DMS114 treated with DMSO at 0.1 percent for 48 hours (cell line): ENCODE measurements around the gene ANKRD26.
A peak's percentile ranks its signal among the peaks of the same experiment; 100 is the strongest.
"Not testable (repeated sequence)": the region's sequence is repeated elsewhere in the genome, so short reads cannot be mapped to it uniquely, and the experiment has no call there.

ENCODE experiments used
- DNase-seq: peaks from one replicate; lab custom pipeline; 2025; ENCODE audit not compliant: unreplicated experiment; lab: John Stamatoyannopoulos, UW

The ANKRD26 gene

DNA sequence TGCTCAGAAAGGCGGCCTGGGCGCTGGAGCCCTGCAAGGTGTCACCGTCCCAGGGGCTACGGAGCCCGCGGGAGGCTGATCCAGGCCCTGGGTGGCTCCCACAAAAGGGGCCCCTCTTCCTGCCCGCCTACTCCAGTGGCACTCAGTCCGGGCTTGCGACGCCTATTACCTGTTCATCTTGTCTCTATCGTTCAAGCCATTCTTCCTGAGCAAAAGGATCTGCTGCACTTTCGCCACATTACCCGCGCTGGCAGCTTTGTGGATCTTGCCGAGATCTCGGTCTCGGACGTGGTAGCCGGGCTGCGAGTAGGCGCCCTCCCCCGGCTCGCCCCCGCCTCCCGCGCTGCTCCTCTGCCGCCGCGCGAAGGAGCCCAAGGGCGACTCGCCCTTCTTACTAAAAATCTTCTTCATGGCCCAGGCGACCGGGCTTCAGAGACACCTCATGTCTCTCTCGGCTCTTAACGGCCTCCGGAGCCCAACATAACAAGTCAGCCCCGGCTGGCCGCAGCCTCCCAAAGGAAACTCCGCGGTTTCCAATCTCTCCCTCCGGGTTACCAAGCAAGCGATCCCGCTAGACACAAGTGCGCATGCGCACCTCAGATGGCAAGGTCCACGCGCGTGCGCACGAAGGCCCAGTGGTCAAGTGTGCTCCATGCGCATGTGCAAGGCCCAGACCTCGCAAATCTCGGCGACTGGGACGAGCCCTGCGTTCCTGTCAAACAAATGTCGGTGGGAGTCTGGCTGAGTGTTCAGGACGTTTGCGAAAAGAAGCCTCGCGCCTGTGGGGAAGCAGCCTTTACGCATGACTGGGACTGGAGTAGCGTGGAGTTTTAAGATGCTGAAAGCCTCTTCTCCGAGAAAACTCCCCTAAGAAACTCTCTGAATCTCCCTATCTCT, at the start of gene ANKRD26:
Gene ANKRD26, minus strand, starts transcription at position 579 of the 897 bp plus-strand sequence. Its CDS starts 168 bp downstream, at position 411.
- DNase-seq, result peak; percentile 97

DNA sequence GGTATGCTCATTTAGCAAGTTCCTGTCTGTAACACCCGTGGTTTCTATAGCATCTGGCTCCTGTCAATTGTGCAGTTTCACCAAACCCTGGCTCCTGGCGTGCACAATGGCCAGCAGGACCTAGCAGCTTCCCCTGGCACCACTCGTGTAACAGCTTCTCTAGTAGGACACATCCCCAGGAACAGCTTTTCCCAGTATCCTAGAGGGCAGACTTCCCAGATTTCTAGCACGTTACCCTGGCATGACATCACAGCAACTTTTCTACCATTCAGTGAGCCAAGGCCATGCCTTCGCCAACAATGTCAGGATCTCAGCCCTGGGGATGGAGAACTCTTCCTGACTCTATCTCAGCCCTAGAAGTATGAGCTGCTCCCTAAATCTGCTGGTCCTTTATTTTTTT, 47.4 kb upstream of the ANKRD26 start:
- no peak for DNase-seq

DNA sequence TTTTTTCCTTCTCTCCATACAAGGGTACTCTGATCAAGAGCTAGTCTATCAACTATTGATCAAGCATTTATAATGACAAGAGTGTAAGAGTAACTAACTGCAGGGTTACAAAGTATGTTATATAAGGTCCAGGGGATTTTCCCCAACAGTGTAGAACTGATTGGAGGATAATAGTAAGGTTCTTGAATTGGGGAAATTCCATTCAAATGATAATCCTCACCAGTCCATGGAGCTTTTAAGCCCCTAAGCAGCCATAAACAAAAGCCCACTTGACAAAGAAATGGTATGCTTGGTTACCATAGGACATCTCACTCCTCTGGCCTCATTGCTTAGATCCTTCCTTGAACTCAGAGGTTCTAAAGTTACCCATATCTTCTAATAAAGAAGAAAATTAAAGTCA, 45.6 kb upstream of the ANKRD26 start:
- DNase-seq, result no peak

DNA sequence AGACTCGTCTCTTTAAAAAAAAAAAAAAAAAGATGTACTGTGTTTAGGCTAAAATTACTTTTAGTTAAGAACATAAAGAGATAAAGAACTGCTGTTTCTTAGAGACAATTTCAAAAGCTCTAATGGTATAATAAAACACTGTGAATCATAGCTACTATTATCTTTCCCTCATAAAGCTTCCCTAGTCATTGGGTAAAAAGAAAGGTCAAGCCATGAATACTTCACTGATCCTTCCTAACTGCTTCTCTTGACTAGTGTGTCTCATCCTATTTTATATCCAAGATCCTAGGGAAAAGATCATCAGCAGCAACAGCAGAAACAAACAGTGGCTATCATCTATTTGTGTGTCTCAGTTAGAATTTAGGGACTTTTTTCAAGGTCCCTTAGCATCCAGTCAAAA, 43.4 kb upstream of the ANKRD26 start:
- DNase-seq, result no peak

DNA sequence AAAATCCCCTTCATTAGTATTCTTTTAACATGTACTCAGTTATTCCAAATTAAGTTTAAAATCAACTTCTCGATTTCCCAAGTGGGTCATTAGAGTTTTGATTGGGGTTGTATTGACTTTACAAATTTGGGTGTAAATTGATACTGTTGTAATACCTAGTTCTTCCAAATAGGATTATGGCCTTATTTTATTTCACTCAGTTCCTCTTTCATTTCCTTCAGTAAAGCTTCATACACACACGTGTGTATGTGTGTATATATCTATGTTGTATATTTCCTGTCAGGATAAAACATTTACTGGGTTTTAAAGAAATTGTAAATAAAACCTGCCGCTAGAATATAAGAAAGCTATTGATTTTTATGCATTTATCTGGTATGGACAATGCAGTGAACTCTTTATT, 38.0 kb upstream of the ANKRD26 start:
- DNase-seq, result no peak

DNA sequence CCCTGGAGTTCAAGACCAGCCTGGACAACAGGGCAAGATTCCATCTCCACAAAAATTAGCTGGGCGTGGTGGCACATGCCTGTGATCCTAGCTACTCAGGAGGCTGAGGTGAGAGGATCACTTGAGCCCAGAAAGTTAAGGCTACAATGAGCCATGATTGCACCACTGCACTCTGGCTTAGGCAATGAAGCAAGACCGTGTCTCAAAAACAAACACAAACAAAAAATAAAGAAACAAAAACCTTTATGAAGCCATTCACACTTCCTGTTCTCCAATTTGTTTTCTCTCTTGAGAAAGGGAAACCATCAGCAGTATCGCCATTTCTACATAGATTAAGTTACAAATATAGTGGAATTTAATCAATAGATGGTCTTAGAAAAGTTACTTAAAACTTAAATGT, 34.1 kb upstream of the ANKRD26 start:
- no peak for DNase-seq

DNA sequence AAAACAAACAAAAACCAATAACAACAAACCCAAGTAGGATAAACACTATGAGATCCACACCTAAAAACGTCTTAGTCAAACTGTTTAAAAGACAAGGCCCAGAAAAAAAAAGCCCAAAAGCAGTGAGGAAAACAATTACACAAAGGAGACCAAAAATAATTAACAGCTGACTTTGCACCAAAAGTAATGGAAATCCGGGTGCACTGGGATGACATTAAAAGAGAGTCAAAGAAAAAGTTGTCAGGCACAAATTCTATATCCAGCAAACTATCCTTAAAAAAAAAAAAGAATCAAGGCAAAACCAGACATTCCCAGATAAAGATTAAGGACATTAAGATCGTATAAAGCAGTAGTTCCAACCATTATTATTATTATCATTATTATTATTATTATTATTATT, 7.9 kb upstream of the ANKRD26 start:
- DNase-seq, result no peak

DNA sequence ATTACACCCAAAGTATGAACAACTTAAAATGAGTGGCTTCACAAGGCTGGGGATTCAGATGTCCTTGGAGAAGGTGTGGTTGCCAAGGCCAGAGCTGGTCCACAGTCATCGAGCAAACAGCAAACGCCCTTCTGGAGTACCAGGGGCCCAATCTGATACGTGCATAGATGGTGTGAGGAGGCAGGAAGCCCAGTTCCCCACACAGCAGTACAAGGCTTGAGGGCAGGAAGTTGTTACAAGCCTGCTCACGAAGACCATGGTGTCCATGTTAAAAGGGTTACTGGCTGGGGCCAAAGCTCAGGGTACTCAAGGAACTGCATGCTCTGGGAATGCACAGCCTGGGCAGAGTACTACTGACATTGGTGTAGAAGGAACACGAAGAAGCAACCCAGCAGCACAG, 4.6 kb upstream of the ANKRD26 start:
- DNase-seq, result no peak

DNA sequence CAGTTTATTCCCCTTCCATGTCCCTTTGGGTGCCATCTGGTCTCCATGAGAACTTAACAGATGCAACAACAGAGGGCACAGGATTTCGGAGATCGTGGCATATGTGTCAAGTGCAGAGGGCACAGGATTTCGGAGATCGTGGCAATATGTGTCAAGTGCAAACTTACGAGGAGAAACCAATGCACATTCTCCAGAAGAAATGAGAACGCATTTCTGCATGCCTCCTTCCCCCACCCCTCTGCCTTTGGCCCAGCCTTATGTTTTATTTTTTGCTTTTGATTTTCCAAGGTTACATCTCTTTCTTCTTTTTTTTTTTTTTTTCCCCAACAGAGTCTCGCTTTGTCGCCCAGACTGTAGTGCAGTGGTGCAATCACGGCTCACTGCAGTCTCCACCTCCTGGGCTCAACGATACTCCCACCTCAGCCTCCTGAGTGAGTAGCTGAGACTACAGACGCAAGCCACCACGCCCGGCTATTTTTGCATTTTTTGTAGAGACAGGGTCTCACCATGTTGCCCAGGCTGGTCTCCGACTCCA, 586 bp upstream of the ANKRD26 start:
- DNase-seq, result no peak

DNA sequence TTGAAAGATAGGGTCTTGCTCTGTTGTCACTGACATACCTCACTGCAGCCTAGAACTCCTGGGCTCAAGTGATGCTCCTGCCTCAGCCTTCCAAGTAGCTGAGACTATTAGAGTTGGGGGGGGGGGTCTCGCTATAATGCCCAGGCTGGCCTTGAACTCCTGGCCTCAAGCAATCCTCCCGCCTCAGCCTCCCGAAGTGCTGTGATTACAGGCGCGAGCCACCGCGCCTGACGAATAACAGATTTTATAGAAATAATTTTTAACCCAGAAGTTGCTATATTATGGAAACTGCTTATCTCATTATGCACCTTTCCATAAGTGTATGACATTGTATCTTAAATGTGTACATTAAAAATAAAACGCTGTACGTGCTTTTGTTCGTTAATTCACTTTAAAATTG, 846 bp downstream of the ANKRD26 start:
- DNase-seq, result no peak

DNA sequence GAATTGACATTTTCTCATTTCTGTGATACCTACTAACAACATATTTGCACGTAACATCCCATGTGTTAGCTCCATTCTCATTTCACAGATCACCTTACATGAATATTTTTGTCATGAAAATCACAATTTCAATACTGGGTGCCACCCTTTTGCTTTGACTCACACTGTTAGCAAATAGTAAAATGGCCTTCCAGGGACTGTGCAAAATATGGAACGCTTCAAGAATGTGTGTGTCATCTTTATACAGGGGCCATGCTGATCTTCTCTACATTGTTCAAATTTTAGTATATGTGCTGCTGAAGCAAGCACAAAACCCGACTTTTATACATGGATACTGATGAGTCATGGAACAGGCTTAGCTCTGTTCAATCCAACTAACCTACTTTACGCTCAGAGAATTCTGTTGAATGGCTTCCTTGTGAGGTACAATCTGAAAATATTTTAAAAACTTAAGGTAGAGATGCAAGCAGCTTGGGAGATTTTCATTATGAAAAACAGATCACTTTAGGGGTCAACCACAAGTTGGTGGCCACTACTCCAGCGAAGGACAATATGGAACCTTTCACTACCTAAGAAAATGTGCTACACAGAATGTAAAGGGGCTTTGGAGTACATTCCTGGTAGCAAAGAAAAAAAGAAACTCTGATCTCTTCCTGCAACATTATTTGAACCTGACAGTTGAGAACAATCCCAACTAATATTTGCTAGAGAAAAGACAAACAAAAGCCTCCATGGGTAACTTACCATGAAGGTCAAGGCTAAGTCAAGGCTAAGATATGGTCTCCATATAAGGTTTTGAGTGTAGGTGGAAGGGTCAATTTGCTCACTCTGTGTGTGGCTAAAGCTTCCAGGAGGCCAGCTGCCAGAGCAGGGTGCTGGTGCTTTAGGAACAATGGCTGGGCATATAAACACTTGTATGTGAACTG, 11.9 kb downstream of the ANKRD26 start:
- no peak for DNase-seq

DNA sequence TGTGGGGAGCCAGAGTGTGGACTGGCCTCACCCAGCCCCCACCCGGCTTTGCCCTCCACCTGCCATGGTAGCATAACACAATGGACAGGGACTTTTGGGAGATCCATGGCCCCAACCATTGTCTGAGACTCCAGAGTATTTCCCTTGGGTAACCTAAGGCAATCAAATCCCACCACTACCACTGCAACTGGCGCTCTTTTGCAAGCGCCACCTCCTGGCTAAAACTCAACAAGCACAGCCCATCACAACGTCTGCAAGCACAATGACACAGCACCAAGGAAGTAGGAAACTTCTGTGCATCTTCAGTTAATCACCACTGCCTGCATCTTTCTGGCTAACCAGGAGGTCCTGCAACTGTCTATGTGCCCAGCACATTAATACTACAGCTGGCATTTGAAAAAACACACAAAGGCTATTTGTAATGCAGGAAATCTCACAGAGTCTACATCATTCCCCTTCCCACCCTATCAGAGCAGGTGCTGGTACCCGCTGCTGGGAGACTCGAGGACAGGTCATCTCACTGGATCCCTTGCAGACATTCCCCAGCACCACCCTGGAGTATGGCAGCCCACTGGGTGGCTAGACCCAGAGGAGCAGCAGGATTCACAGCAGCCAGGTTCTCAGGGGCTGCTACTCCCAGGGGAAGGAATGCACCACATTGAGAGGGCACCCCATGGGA, 27.7 kb downstream of the ANKRD26 start:
- DNase-seq, result no peak

DNA sequence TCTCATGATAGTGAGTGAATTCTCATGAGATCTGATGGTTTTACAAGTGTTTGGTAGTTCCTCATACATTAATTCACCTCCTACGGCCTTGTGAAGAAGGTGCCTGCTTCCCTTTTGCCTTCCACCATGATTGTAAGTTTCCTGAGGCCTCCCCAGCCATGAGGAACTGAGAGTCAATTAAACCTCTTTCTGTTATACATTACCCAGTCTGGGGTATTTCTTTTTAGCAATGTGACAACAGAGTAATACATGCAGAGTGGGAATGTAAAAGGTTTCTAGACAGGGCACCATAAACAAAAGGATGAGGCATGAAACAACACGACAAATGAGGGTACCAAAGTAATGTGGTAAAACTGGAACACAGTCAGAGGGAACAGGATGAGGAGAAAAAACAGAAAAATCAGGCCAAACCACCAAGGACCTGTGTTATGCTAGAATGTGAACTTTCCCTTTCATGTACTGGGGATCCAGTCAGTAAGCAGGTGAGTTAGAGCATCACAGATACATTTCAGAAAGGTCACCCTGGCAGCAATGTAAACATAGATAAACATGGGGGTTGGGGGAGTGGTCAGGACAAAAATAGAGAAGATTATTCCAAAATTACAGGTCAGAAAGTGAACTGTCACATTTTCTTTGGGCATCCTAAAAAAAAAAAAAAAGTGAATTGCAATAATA, 31.9 kb downstream of the ANKRD26 start:
- no peak for DNase-seq

DNA sequence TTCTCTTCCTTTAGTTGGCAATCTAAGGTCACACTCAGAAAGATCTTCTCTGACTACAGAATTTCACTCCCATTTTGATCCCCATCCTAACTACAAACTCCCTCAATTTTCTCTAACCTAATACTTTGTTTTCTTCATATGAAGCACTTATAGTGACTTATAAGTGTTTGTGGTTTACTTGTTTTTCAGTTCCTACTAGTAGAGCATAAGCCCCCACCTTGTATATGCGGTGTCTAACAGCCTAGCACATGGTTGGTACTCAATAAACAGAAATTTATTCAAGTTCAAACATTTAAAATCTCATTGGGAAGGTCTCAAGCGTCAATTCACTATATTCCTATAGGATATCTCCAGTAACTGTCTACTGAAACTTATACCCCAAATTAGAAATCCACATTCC, 35.2 kb downstream of the ANKRD26 start:
- DNase-seq, result no peak

DNA sequence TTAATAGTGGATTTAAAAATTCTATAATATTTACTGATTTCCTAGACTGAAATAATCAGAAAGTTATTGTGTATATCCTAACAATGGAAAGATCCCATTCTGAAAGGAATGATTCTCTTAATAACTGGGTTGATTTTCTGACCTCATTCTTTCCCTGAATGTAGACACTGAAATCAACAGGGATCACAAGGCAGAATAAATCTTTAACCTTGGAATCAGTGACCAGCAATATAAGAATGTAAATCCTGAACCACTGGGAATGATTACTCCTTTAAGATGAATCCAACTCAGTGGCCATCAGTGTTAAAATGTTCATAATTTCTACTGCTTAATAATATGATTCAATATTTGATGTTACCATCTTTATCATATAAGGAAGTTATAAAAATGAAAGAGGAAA, 47.6 kb downstream of the ANKRD26 start:
- no peak for DNase-seq

DNA sequence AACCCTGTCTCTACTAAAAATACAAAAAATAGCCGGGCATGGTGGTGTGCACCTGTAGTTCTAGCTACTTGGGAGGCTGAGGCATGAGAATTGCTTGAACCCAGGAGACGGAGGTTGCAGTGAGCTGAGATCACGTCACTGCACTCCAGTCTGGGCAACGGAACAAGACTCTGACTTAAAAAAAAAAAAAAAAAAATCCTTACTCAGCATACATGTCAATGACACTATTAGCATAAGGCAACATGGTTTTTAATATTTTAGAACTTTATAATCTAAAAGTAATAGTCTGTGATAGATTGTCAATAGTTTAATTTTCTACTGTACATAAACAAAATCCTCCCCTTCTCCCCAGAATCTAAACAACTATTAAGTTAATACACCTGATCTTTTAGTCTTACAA, 55.0 kb downstream of the ANKRD26 start:
- not testable (repeated sequence) for DNase-seq

DNA sequence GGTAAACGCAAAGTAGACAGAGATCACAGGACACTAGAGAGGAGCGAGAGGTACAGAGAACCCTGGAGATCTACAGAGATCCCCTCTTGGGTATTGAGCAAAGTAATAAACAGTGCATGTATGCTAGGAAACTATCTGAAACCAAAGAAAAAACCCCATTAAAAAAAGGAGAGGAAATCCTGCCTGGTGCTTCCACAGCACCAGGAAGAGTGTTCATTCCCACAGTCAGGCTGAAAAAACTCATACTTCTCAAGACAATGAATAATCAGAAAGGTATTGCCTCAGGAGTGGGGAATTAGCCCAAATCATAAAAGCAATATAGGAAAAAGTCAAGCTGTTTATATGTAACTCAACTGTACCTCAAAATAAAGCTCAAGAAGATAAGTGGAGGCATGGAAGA, 59.1 kb downstream of the ANKRD26 start:
- DNase-seq, result no peak

DNA sequence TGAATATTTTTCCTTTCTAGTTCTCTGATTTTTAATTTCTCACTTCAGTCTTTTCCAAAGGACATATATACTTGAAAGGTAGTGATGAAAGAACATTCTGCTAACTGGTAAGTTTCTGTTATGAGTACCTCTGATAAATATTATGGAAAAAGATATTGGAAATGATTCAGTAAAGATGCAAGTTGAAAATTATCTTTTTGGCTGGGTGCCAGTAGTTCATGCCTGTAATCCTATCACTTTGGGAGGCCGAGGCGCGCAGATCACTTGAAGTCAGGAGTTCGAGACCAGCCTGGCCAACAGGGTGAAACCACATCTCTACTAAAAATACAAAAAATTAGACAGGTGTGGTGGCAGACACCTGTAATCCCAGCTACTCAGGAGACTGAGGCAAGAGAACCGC, 62.1 kb downstream of the ANKRD26 start:
- DNase-seq, result no peak

DNA sequence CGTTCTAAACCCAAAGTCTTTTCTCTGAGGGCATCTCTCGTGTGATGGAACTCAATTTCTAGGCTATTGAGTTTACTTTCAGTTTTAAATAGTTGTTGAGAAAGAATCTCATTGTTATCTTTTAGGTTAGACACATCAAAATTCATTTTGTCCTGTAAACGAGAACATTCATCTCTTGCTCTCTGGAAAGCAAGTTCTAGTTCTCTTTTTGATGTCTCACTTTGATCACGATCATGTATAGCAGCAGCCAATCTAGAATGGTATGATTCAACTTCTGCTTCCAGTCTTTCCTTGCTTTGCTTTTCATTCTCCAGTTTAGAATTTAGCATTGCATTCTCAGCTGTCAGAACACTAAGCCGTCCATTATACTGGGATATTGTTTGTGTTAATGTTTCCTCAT, 65.1 kb downstream of the ANKRD26 start:
- no peak for DNase-seq

DNA sequence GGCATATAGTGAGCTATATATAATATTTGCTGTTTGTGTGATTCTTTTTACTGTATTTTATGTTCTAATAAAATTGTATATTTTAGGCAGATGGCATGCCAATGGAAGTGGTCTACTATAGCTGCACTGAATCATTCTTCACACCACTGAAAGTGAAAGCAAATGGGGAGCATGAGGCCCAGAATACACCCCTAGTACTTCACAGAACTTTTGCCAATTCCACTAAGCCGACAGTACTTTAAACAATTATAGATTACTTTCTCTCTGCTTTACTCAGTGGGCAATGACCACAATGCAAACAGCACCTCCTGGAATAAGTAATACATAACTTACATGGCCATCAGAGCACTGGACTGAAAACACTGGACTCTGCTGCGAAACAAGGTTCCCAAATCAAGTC, 70.2 kb downstream of the ANKRD26 start:
- DNase-seq, result no peak

DNA sequence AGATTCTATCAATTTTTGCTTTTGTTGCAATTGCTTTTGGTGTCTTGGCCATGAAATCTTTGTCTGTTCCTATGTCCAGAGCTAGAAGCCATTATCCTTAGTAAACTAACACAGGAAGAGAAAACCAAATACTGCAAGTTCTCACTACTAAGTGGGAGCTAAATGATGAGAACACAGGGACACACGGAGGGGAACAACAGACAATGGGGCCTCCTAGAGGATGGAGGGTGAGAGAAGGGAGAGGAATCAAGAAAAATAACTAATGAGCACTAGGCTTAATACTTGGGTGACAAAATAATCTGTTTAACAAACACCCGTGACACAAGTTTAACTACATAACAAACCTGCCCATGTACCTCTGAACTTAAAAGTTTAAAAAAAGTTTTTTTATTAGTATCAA, 78.2 kb downstream of the ANKRD26 start:
- DNase-seq, result no peak
